Endothelial cell of umbilical vein (primary cell): Measurements from ENCODE around the gene FARP1. TPM values are rescaled to one million over a fixed set of nuclear protein-coding genes. Genes with fewer than 3 reads are reported as not detected.

Source experiments
- BruUV-seq: library from RNA; stranded (reverse); fragments of 400-500 nt; replicated peaks from 2 replicates; lab custom pipeline; 2021; lab: Mats Ljungman, UMichigan
- CTCF ChIA-PET: fragments of 300-600, 350-600 bp; sonication (Branson Sonifier 250); formaldehyde crosslinking; loops from one replicate; lab custom pipeline; 2021; ENCODE audit warnings: antibody characterized with exemption, inconsistent platforms; lab: Charles Lee
- POLR2A ChIA-PET: fragments of 300-600, 350-600 bp; sonication (Branson Sonifier 250); formaldehyde crosslinking; loops from one replicate; lab custom pipeline; 2021; ENCODE audit warnings: antibody characterized with exemption, inconsistent platforms; lab: Charles Lee
- DNase-seq: peaks from one replicate; pipeline ENCODE4 v3.0.0-alpha.2; 2011; ENCODE audit warnings: low read depth, low spot score
- FAIRE-seq: peaks from 2 replicates; lab custom pipeline; 2011; peaks lifted over from hg19 to GRCh38; lab: Jason Lieb, UNC
- H2AFZ ChIP-seq: 2 replicates; pipeline ENCODE4 v1.6.0; 2012; ENCODE audit warnings: low read depth, low read length, control low read depth, inconsistent platforms
- H3K27ac ChIP-seq: 2 replicates; pipeline ENCODE4 v1.5.1; 2011; ENCODE audit warnings: low read depth, mild to moderate bottlenecking, control low read depth, low read length, moderate library complexity; ENCODE audit not compliant: insufficient read depth
- H3K27me3 ChIP-seq, 2 experiments: 2 replicates each; pipeline versions ENCODE4 v1.6.0 to v1.6.1; 2011; ENCODE audit warnings: low read length in 2 of 2, mixed read lengths in 1 of 2; ENCODE audit not compliant: control insufficient read depth in 2 of 2, insufficient read depth in 2 of 2
- H3K36me3 ChIP-seq, 2 experiments: 2 replicates in 1 of 2; 3 replicates in 1 of 2; pipeline ENCODE4 v1.5.1; 2011; ENCODE audit warnings: low read length in 2 of 2, mild to moderate bottlenecking in 1 of 2, moderate library complexity in 1 of 2; ENCODE audit not compliant: control insufficient read depth in 2 of 2, insufficient read depth in 2 of 2; ENCODE audit errors: extremely low read depth in 1 of 2
- H3K4me1 ChIP-seq: 3 replicates; pipeline ENCODE4 v1.5.1; 2011; ENCODE audit warnings: mild to moderate bottlenecking, low read length; ENCODE audit not compliant: control insufficient read depth, insufficient read depth; ENCODE audit errors: extremely low read depth
- H3K4me2 ChIP-seq: 2 replicates; pipeline ENCODE4 v1.6.1; 2011; ENCODE audit warnings: low read length, control low read depth, mixed read lengths; ENCODE audit not compliant: insufficient read depth
- H3K4me3 ChIP-seq, 3 experiments: fragments of 200-600 bp in 1 of 3; sonication (generic), shearing (Covaris generic) in 1 of 3; replicated peaks in 1 of 3; 2 replicates each; pipeline ENCODE4 v1.5.1; 2011 to 2016; ENCODE audit warnings: control low read depth in 3 of 3, low read length in 3 of 3, mild to moderate bottlenecking in 2 of 3, inconsistent platforms in 1 of 3, low read depth in 1 of 3, moderate library complexity in 1 of 3; ENCODE audit not compliant: insufficient read depth in 1 of 3
- H3K79me2 ChIP-seq: 2 replicates; pipeline ENCODE4 v1.6.0; 2012; ENCODE audit warnings: low read length, inconsistent platforms; ENCODE audit not compliant: control insufficient read depth, insufficient read depth
- H3K9ac ChIP-seq: replicated peaks from 2 replicates; pipeline ENCODE3; 2011; ENCODE audit warnings: low read length, control low read depth; ENCODE audit not compliant: insufficient read depth; ENCODE audit errors: extremely low read depth
- H3K9me1 ChIP-seq: replicated peaks from 3 replicates; pipeline ENCODE4 v1.6.0; 2011; ENCODE audit warnings: mild to moderate bottlenecking, low read length; ENCODE audit not compliant: control insufficient read depth, insufficient read depth; ENCODE audit errors: extremely low read depth
- H3K9me3 ChIP-seq: replicated peaks from 2 replicates; pipeline ENCODE4 v1.5.1; 2012; ENCODE audit warnings: low read length, inconsistent platforms; ENCODE audit not compliant: control insufficient read depth, insufficient read depth
- H4K20me1 ChIP-seq: replicated peaks from 2 replicates; pipeline ENCODE3; 2011; ENCODE audit warnings: mild to moderate bottlenecking, low read length; ENCODE audit not compliant: control insufficient read depth, insufficient read depth; ENCODE audit errors: extremely low read depth
- EZH2 ChIP-seq: IDR thresholded peaks from 2 replicates; pipeline ENCODE4 v1.6.1; 2012; ENCODE audit warnings: borderline replicate concordance, low read depth, mild to moderate bottlenecking, moderate library complexity, low read length, inconsistent platforms; ENCODE audit not compliant: severe bottlenecking
- FOS ChIP-seq: IDR thresholded peaks from 2 replicates; pipeline ENCODE4 v1.6.1; 2011; ENCODE audit warnings: mild to moderate bottlenecking, low read length, moderate library complexity, borderline replicate concordance; ENCODE audit not compliant: insufficient read depth
- GATA2 ChIP-seq: IDR thresholded peaks from 2 replicates; pipeline ENCODE4 v1.7.0; 2011; ENCODE audit warnings: low read depth, mild to moderate bottlenecking, moderate library complexity, mixed read lengths, low read length; ENCODE audit not compliant: insufficient read length, insufficient read depth
- JUN ChIP-seq: IDR thresholded peaks from 2 replicates; pipeline ENCODE4 v1.6.1; 2011; ENCODE audit warnings: borderline replicate concordance, low read depth; ENCODE audit not compliant: insufficient read length, insufficient read depth
- MAX ChIP-seq: IDR thresholded peaks from 2 replicates; pipeline ENCODE4 v1.6.1; 2011; ENCODE audit not compliant: insufficient read depth, insufficient read length
- MYC ChIP-seq: IDR thresholded peaks from one replicate; pipeline ENCODE4 v1.6.1; 2011; ENCODE audit warnings: mild to moderate bottlenecking, low read depth, low read length
- dilution Hi-C: fragments of 300-500 bp; cut with MboI; formaldehyde crosslinking; loops from one replicate; pipeline ENCODE4 v1.15.0; 2019; ENCODE audit warnings: low sequenced_read_pairs; ENCODE audit not compliant: extremely low pct_ligation_motif_present
- intact Hi-C: fragments of 100-400 bp; cut with micrococcal nuclease; formaldehyde crosslinking; loops from one replicate; pipeline ENCODE4 v1.10.0; 2022
- polyA plus RNA-seq, 4 experiments: library from polyadenylated mRNA; depleted of rRNA in 3 of 4; stranded (reverse) in 3 of 4; unstranded in 1 of 4; fragments of >200 nt; gene quantifications; 2 replicates each; pipeline versions ENCODE4 v1.2.1 to v1.2.3, GENCODE V29; 2011 to 2012; ENCODE audit warnings: missing spikeins in 1 of 4
- total RNA-seq: library from RNA; stranded (reverse); gene quantifications from 2 replicates; pipeline ENCODE4 v1.2.3, GENCODE V29; 2021

FARP1 gene
- total and polyA plus RNA-seq, 2 donors (not counting 3 experiments of a cell fraction or from before 2014, with no cell fraction given), result 19.0 to 77.7 TPM

- no peak overlapping the region for H3K4me2 ChIP-seq
- BruUV-seq, result no TSS peak
- H3K4me1 ChIP-seq, result no peaks in the 10 kb centered on the region
- H4K20me1 ChIP-seq, result no peaks in the 10 kb centered on the region
- H3K79me2 ChIP-seq, result peaks cover 23% of the 10 kb centered on the region
- H2AFZ ChIP-seq, result no peak overlapping the region
- H3K27me3 ChIP-seq, result no peaks in the 10 kb centered on the region
- H3K36me3 ChIP-seq, result peaks cover 11 to 60% of the 10 kb centered on the region in 2 experiments
- no peak overlapping the region for H3K4me3 ChIP-seq
- TF ChIP-seq EZH2, result no peak
- no peak for TF ChIP-seq MAX
- no peaks in the 10 kb centered on the region for H3K9me1 ChIP-seq
- no peak overlapping the region for H3K9ac ChIP-seq
- no peak for FAIRE-seq
- intact Hi-C loops, result no loop called here
- POLR2A ChIA-PET, result no interaction called here
- dilution Hi-C loops, result no loop called here
- no peaks in the 10 kb centered on the region for H3K9me3 ChIP-seq
- CTCF ChIA-PET, result no interaction called here
- H3K27ac ChIP-seq, result no peak overlapping the region
- no peak for DNase-seq
Observed at GRCh38 chr13:98460516-98460915, 317.6 kb downstream of the FARP1 start.

GRCh38 chr13:98461486-98462240 is 318.8 kb downstream of the FARP1 start:
- BruUV-seq, result no TSS peak
- Histone ChIP-seq H3K36me3 (peaks cover 11 to 55% of the 10 kb centered on the region in 2 experiments), H3K79me2 (peaks cover 28% of the 10 kb centered on the region)

More at GRCh38 chr13:98461486-98462240, 318.8 kb downstream of the FARP1 start:
- H3K27me3 ChIP-seq, result no peaks in the 10 kb centered on the region
- no peak for TF ChIP-seq GATA2
- no peak for TF ChIP-seq FOS
- no peak for TF ChIP-seq MAX
- TF ChIP-seq JUN, result no peak
- TF ChIP-seq MYC, result no peak
- H3K27ac ChIP-seq, result no peak overlapping the region
- no peak overlapping the region for H3K4me3 ChIP-seq
- H3K4me1 ChIP-seq, result no peaks in the 10 kb centered on the region
- H2AFZ ChIP-seq, result no peak overlapping the region
- H3K9ac ChIP-seq, result no peak overlapping the region
- dilution Hi-C loops (no loop called here), intact Hi-C loops (no loop called here)
- H3K4me2 ChIP-seq, result no peak overlapping the region
- FAIRE-seq (no peak), DNase-seq (no peak)
- no peaks in the 10 kb centered on the region for H4K20me1 ChIP-seq
- H3K9me1 ChIP-seq, result no peaks in the 10 kb centered on the region
- CTCF ChIA-PET, result interaction anchor here (0.9 to 1.1 kb wide), 2 partner anchors 13 to 212 kb away, joined by 4 to 6 read pairs; no protein-coding TSS in a partner anchor
- H3K9me3 ChIP-seq, result no peaks in the 10 kb centered on the region
- POLR2A ChIA-PET, result no interaction called here
